Measurements from ENCODE around the gene HTR6.
A peak's percentile ranks its signal among the peaks of the same experiment; 100 is the strongest.

Gene HTR6

GRCh38 chr1:19656780-19657466 lies 7.8 kb upstream of the HTR6 start:
- DNase-seq (ENCODE audit: low spot score), result no peak

DNA sequence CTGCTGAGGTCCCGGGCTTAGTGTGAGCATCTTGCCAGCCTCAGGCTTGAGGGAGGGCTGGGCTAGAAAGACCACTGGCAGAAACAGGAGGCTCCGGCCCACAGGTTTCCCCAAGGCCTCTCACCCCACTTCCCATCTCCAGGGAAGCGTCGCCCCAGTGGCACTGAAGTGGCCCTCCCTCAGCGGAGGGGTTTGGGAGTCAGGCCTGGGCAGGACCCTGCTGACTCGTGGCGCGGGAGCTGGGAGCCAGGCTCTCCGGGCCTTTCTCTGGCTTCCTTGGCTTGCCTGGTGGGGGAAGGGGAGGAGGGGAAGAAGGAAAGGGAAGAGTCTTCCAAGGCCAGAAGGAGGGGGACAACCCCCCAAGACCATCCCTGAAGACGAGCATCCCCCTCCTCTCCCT lies 7.2 kb upstream of the HTR6 start:
- DNase-seq (ENCODE audit: low spot score), result no peak

DNA sequence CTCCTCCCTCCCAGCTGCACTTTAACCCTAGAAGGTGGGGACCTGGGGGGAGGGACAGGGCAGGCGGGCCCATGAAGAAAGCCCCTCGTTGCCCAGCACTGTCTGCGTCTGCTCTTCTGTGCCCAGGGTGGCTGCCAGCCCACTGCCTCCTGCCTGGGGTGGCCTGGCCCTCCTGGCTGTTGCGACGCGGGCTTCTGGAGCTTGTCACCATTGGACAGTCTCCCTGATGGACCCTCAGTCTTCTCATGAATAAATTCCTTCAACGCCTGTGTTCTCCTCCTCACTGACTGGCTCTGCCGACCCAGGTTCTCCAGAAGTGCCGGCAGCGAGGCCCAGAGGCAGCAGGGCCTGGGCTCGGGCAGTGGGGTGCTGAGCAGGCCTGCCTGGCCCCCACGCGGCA lies 6.5 kb upstream of the HTR6 start:
- DNase-seq (ENCODE audit: low spot score), result no peak

GRCh38 chr1:19661721-19662228 lies 2.9 kb upstream of the HTR6 start:
- no peak for DNase-seq (ENCODE audit: low spot score)

DNA sequence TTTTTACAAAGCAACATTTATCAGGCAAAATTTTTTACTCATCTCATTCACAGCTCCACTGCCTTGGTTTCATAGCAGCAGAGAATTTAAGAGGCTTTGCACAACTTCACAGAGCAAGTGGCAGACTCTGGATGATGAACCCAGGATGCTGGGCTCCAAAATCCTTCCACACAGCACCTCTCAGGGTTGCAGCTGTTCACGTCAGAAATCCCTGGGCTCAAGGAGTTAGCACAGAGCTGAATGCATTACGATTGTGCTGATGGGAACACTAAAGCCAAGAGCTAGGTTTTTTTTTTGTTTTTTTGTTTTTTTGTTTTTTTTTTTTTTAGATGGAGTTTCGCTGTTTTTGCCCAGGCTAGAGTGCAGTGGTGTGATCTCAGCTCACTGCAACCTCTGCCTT lies 2.4 kb upstream of the HTR6 start:
- DNase-seq (ENCODE audit: low spot score), result no peak

GRCh38 chr1:19665186-19665495 lies 466 bp downstream of the HTR6 start:
- no peak for DNase-seq (ENCODE audit: low spot score)

- no peak for DNase-seq (ENCODE audit: low spot score)
Observed at GRCh38 chr1:19665496-19666465, 1.1 kb downstream of the HTR6 start.

GRCh38 chr1:19668888-19669287 lies 4.2 kb downstream of the HTR6 start:
- DNase-seq (ENCODE audit: low spot score), result no peak

GRCh38 chr1:19670787-19671186 lies 6.1 kb downstream of the HTR6 start:
- DNase-seq (ENCODE audit: low spot score), result no peak

GRCh38 chr1:19672237-19672636 lies 7.6 kb downstream of the HTR6 start:
- no peak for DNase-seq (ENCODE audit: low spot score)

GRCh38 chr1:19675797-19676196 lies 11.1 kb downstream of the HTR6 start:
- DNase-seq (ENCODE audit: low spot score), result no peak

GRCh38 chr1:19676438-19676922 lies 11.8 kb downstream of the HTR6 start:
- DNase-seq (ENCODE audit: low spot score), result no peak

GRCh38 chr1:19678493-19678892 lies 13.8 kb downstream of the HTR6 start:
- DNase-seq (ENCODE audit: low spot score), result no peak

DNA sequence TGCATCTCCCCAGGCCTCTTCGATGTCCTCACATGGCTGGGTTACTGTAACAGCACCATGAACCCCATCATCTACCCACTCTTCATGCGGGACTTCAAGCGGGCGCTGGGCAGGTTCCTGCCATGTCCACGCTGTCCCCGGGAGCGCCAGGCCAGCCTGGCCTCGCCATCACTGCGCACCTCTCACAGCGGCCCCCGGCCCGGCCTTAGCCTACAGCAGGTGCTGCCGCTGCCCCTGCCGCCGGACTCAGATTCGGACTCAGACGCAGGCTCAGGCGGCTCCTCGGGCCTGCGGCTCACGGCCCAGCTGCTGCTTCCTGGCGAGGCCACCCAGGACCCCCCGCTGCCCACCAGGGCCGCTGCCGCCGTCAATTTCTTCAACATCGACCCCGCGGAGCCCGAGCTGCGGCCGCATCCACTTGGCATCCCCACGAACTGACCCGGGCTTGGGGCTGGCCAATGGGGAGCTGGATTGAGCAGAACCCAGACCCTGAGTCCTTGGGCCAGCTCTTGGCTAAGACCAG lies 14.3 kb downstream of the HTR6 start:
- no peak for DNase-seq (ENCODE audit: low spot score)

GRCh38 chr1:19679691-19680090 lies 15.0 kb downstream of the HTR6 start:
- no peak for DNase-seq (ENCODE audit: low spot score)

GRCh38 chr1:19680644-19681043 lies 16.0 kb downstream of the HTR6 start:
- no peak for DNase-seq (ENCODE audit: low spot score)

- DNase-seq (ENCODE audit: low spot score), result peak; percentile 43
Observed at GRCh38 chr1:19682257-19682656, 17.6 kb downstream of the HTR6 start.

- no peak for DNase-seq (ENCODE audit: low spot score)
Observed at GRCh38 chr1:19682901-19683300, 18.2 kb downstream of the HTR6 start.

- DNase-seq (ENCODE audit: low spot score), result no peak
Observed at GRCh38 chr1:19683351-19683750, 18.7 kb downstream of the HTR6 start.

- DNase-seq (ENCODE audit: low spot score), result no peak
Observed at GRCh38 chr1:19684677-19685076, 20.0 kb downstream of the HTR6 start.

DNA sequence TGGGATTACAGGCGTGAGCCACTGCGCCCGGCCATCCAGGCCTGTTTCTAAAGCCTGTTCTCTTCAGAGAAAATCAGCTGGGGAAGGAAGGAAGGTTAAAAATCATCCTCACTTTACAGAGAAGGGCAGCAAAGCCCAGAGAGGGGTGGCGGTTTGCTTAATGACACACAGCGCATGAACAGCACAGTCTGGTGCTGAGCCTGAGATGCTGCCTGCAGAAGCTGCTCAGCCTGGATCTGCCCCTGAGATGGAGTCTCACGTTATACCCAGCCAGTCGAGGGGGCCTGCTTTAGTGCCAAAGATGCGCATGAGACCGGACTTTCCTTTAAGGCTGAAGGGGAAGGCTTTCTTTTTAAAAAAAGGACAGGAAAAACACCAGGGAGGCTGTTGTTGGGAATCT lies 21.3 kb downstream of the HTR6 start:
- DNase-seq (ENCODE audit: low spot score), result no peak

GRCh38 chr1:19687414-19687813 lies 22.7 kb downstream of the HTR6 start:
- DNase-seq (ENCODE audit: low spot score), result no peak

Measured in kidney capillary endothelial cell (primary cell).